Measurements from ENCODE around the gene ARFGAP2.

- no peak for TF ChIP-seq CTCF (conservative IDR thresholded peaks at IDR 0.05)
- TF ChIP-seq ZFX (IDR thresholded peaks at IDR 0.05) = no peak
Measured at GRCh38 chr11:47212938-47213337, 36.3 kb upstream of the ARFGAP2 start.

Measured in C4-2B (cell line).